ENCODE measurements around the gene ZNF800. TPM values are rescaled to one million over a fixed set of nuclear protein-coding genes. Genes with fewer than 3 reads are reported as not detected.

Gene ZNF800
- polyA plus RNA-seq, 1 of the 3 experiments (the other 2 are of a cell fraction) = 9.2 TPM

- ChIA-PET POLR2A (no interaction called here), CTCF (interaction anchor here (0.6 to 0.8 kb wide), 4 partner anchors 8 to 130 kb away, joined by 3 read pairs; partner anchors contain the start of gene ZNF800)
- Histone ChIP-seq H3K9me3 (no peaks in the 10 kb centered on the region), H3K36me3 (replicated peaks in 1 of 2; ENCODE audit: control insufficient read depth in 1 of 2, insufficient read depth in 2 of 2, low read length in 1 of 2) (no peaks in the 10 kb centered on the region), H3K4me2 (no peak overlapping the region), H3K4me1 (ENCODE audit: control insufficient read depth in 1 of 2, insufficient read depth in 2 of 2, low read depth in 1 of 2, low read length in 1 of 2) (no peaks in the 10 kb centered on the region), H3K9ac (no peak overlapping the region), H4K20me1 (ENCODE audit: insufficient read depth) (no peaks in the 10 kb centered on the region), H3K27ac (ENCODE audit: low read depth in 2 of 2, low read length in 1 of 2) (no peak overlapping the region), H3K27me3 (ENCODE audit: insufficient read depth) (no peaks in the 10 kb centered on the region), H3F3A (replicated peaks; ENCODE audit: insufficient read depth) (no peaks in the 10 kb centered on the region), H2AFZ (ENCODE audit: low read depth) (no peak overlapping the region), H3K79me2 (ENCODE audit: insufficient read depth) (no peaks in the 10 kb centered on the region), H3K9me2 (no peaks in the 10 kb centered on the region), H3K4me3 (ENCODE audit: low read depth in 2 of 2, low read length in 1 of 2) (no peak overlapping the region)
- TF ChIP-seq PBX3 (IDR thresholded peaks at IDR 0.05) = no peak
- TF ChIP-seq JUND (IDR thresholded peaks at IDR 0.05) = no peak
- TF ChIP-seq YY1 (IDR thresholded peaks at IDR 0.05; ENCODE audit: low read depth) = no peak
- TF ChIP-seq POLR2AphosphoS5 (IDR thresholded peaks at IDR 0.05; ENCODE audit: low read depth, low read length) = no peak
- TF ChIP-seq EZH2phosphoT487 (IDR thresholded peaks at IDR 0.05; ENCODE audit: borderline replicate concordance, low read depth) = no peak
- TF ChIP-seq FOSL2 (IDR thresholded peaks at IDR 0.05; ENCODE audit: borderline replicate concordance, low read depth) = no peak
- no peak for TF ChIP-seq NRF1 (IDR thresholded peaks at IDR 0.05; ENCODE audit: low read depth, low read length)
- no peak for TF ChIP-seq SIN3A (IDR thresholded peaks at IDR 0.05; ENCODE audit: borderline replicate concordance, low read depth, low read length)
- no peak for TF ChIP-seq RFX5 (IDR thresholded peaks at IDR 0.05; ENCODE audit: low read length)
- TF ChIP-seq USF1 (IDR thresholded peaks at IDR 0.05; ENCODE audit: borderline replicate concordance, low read depth) = no peak
- no peak for TF ChIP-seq FOXJ3 (CRISPR knock-in tag; IDR thresholded peaks at IDR 0.05)
- TF ChIP-seq TEAD4 (IDR thresholded peaks at IDR 0.05; ENCODE audit: borderline replicate concordance, insufficient read depth) = no peak
- no peak for TF ChIP-seq FOXM1 (IDR thresholded peaks at IDR 0.05; ENCODE audit: low read depth)
- no peak for TF ChIP-seq MEF2A (IDR thresholded peaks at IDR 0.05; ENCODE audit: borderline replicate concordance, low read depth)
- no peak for DNase-seq
- WGBS (ENCODE audit: low lambda C conversion rate) = 43% methylated on average over 3 of the region's 3 CpGs
These were observed 12.0 kb upstream of the ZNF800 start for GRCh38 chr7:127404286-127405072.

GRCh38 chr7:127396184-127396583 is 3.7 kb upstream of the ZNF800 start:
- no peak overlapping the region for H3K4me2 ChIP-seq
- peaks cover 13% of the 10 kb centered on the region for H3F3A ChIP-seq (replicated peaks; ENCODE audit: insufficient read depth)
- H2AFZ ChIP-seq (ENCODE audit: low read depth) = no peak overlapping the region
- peaks cover 9 to 11% of the 10 kb centered on the region in 2 experiments; a peak in 3 of 4 replicates for H3K4me1 ChIP-seq (ENCODE audit: control insufficient read depth in 1 of 2, insufficient read depth in 2 of 2, low read depth in 1 of 2, low read length in 1 of 2)
- POLR2A ChIA-PET = no interaction called here
- H3K27me3 ChIP-seq (ENCODE audit: insufficient read depth) = no peaks in the 10 kb centered on the region
- H3K9me3 ChIP-seq = no peaks in the 10 kb centered on the region
- H3K9ac ChIP-seq = no peak overlapping the region
- H3K4me3 ChIP-seq (ENCODE audit: low read depth in 2 of 2, low read length in 1 of 2) = no peak overlapping the region
- H3K27ac ChIP-seq (ENCODE audit: low read depth in 2 of 2, low read length in 1 of 2) = no peak overlapping the region
- no peaks in the 10 kb centered on the region for H4K20me1 ChIP-seq (ENCODE audit: insufficient read depth)
- H3K9me2 ChIP-seq = no peaks in the 10 kb centered on the region
- CTCF ChIA-PET = no interaction called here
- peaks cover 12% of the 10 kb centered on the region for H3K79me2 ChIP-seq (ENCODE audit: insufficient read depth)
- whole genome bisulfite sequencing (ENCODE audit: low lambda C conversion rate) = 83% methylated on average over 1 of the region's 1 CpG
- no peak for DNase-seq
- no peaks in the 10 kb centered on the region for H3K36me3 ChIP-seq (replicated peaks in 1 of 2; ENCODE audit: control insufficient read depth in 1 of 2, insufficient read depth in 2 of 2, low read length in 1 of 2)
- TF ChIP-seq ZBTB33 (IDR thresholded peaks at IDR 0.05; ENCODE audit: borderline replicate concordance, low read depth) (no peak), NRF1 (IDR thresholded peaks at IDR 0.05; ENCODE audit: low read depth, low read length) (no peak), USF1 (IDR thresholded peaks at IDR 0.05; ENCODE audit: borderline replicate concordance, low read depth) (no peak), ELF1 (IDR thresholded peaks at IDR 0.05) (no peak), RFX5 (IDR thresholded peaks at IDR 0.05; ENCODE audit: low read length) (no peak), POLR2AphosphoS5 (IDR thresholded peaks at IDR 0.05; ENCODE audit: low read depth, low read length) (no peak), USF2 (IDR thresholded peaks at IDR 0.05; ENCODE audit: borderline replicate concordance, low read depth, low read length) (no peak), TAF1 (IDR thresholded peaks at IDR 0.05; ENCODE audit: borderline replicate concordance, low read depth, low read length) (no peak), NFIC (IDR thresholded peaks at IDR 0.05; ENCODE audit: borderline replicate concordance) (no peak), CHD2 (IDR thresholded peaks at IDR 0.05; ENCODE audit: low read length, partially characterized antibody) (no peak), RAD21 (IDR thresholded peaks at IDR 0.05; ENCODE audit: low read length) (no peak), MAX (IDR thresholded peaks at IDR 0.05; ENCODE audit: low read depth) (no peak)
